ENCODE data around the gene CCDC88B.

The CCDC88B gene

GRCh38 chr11:64368673-64369074 is 28.7 kb downstream of the CCDC88B start:
- H2BK15ac ChIP-seq (ENCODE audit: low read length): no peak overlapping the region
- no peaks in the 10 kb centered on the region for H3K27me3 ChIP-seq (ENCODE audit: control insufficient read depth in 3 of 3, insufficient read depth in 3 of 3, low read depth in 1 of 3, low read length in 3 of 3)
- no peak overlapping the region for H3K27ac ChIP-seq (replicated peaks; ENCODE audit: low read length)
- no peak overlapping the region for H2AK5ac ChIP-seq (ENCODE audit: low read depth, low read length)
- no peak overlapping the region for H3K14ac ChIP-seq (ENCODE audit: low read length)
- no peak overlapping the region for H2BK120ac ChIP-seq (ENCODE audit: low read depth, low read length)
- H3K18ac ChIP-seq (ENCODE audit: low read length): peak overlapping the region; percentile 48
- no peak overlapping the region for H3K9ac ChIP-seq (ENCODE audit: low read depth, low read length, poor library complexity)
- H4K91ac ChIP-seq (ENCODE audit: low read depth, low read length, poor library complexity): no peak overlapping the region
- H3K36me3 ChIP-seq (replicated peaks in 1 of 2; ENCODE audit: control insufficient read depth in 2 of 2, insufficient read depth in 2 of 2, low read length in 2 of 2): peaks cover 12 to 56% of the 10 kb centered on the region in 2 donors
- DNase-seq (ENCODE audit: low spot score): no peak
- peaks cover 1% of the 10 kb centered on the region for H3K79me1 ChIP-seq (ENCODE audit: low read depth, low read length)
- H2AFZ ChIP-seq (ENCODE audit: low read length): no peak overlapping the region
- H3K4me3 ChIP-seq (ENCODE audit: low read length in 2 of 2): no peak overlapping the region
- peak overlapping the region; percentile 65 for H4K8ac ChIP-seq (ENCODE audit: low read depth, low read length)
- no peaks in the 10 kb centered on the region for H3K9me3 ChIP-seq (replicated peaks in 1 of 2; ENCODE audit: control insufficient read depth in 2 of 2, insufficient read depth in 1 of 2, low read depth in 1 of 2, low read length in 2 of 2)
- H3K4ac ChIP-seq (ENCODE audit: low read length): no peak overlapping the region
- H2BK5ac ChIP-seq (ENCODE audit: low read length): peak overlapping the region; percentile 13
- H3K4me2 ChIP-seq (ENCODE audit: insufficient read depth, low read length, poor library complexity, severe bottlenecking): no peak overlapping the region
- WGBS, 2 donors (ENCODE audit: extremely low coverage in 2 of 2, insufficient read length in 2 of 2, insufficient replicate concordance in 1 of 2): no CpG with 5 or more reads among the region's 28 CpGs
- H3K4me1 ChIP-seq (ENCODE audit: control insufficient read depth in 2 of 2, insufficient read depth in 1 of 2, low read depth in 1 of 2, low read length in 2 of 2): no peaks in the 10 kb centered on the region
- H2BK12ac ChIP-seq (ENCODE audit: low read length): no peak overlapping the region
- no peak overlapping the region for H3K23ac ChIP-seq (ENCODE audit: low read depth, low read length, poor library complexity)

- H3K18ac ChIP-seq (ENCODE audit: low read length): peak overlapping the region; percentile 57
- no peak overlapping the region for H3K4me2 ChIP-seq (ENCODE audit: insufficient read depth, low read length, poor library complexity, severe bottlenecking)
- H3K4me1 ChIP-seq (ENCODE audit: control insufficient read depth in 2 of 2, insufficient read depth in 1 of 2, low read depth in 1 of 2, low read length in 2 of 2): no peaks in the 10 kb centered on the region
- peaks cover 1% of the 10 kb centered on the region for H3K79me1 ChIP-seq (ENCODE audit: low read depth, low read length)
- H3K27me3 ChIP-seq (ENCODE audit: control insufficient read depth in 3 of 3, insufficient read depth in 3 of 3, low read depth in 1 of 3, low read length in 3 of 3): no peaks in the 10 kb centered on the region
- H3K9ac ChIP-seq (ENCODE audit: low read depth, low read length, poor library complexity): no peak overlapping the region
- no peak overlapping the region for H3K4me3 ChIP-seq (ENCODE audit: low read length in 2 of 2)
- peak overlapping the region; percentile 8 for H3K14ac ChIP-seq (ENCODE audit: low read length)
- no CpG with 5 or more reads among the region's 82 CpGs for WGBS, 2 donors (ENCODE audit: extremely low coverage in 2 of 2, insufficient read length in 2 of 2, insufficient replicate concordance in 1 of 2)
- no peak overlapping the region for H2BK15ac ChIP-seq (ENCODE audit: low read length)
- DNase-seq (ENCODE audit: low spot score): no peak
- H3K36me3 ChIP-seq (replicated peaks in 1 of 2; ENCODE audit: control insufficient read depth in 2 of 2, insufficient read depth in 2 of 2, low read length in 2 of 2): peaks cover 10 to 48% of the 10 kb centered on the region in 2 donors
- H2BK12ac ChIP-seq (ENCODE audit: low read length): no peak overlapping the region
- H2BK5ac ChIP-seq (ENCODE audit: low read length): no peak overlapping the region
- no peaks in the 10 kb centered on the region for H3K9me3 ChIP-seq (replicated peaks in 1 of 2; ENCODE audit: control insufficient read depth in 2 of 2, insufficient read depth in 1 of 2, low read depth in 1 of 2, low read length in 2 of 2)
- H2AK5ac ChIP-seq (ENCODE audit: low read depth, low read length): peak overlapping the region; percentile 56
- H3K4ac ChIP-seq (ENCODE audit: low read length): peak overlapping the region; percentile 37
- no peak overlapping the region for H3K27ac ChIP-seq (replicated peaks; ENCODE audit: low read length)
- no peak overlapping the region for H2BK120ac ChIP-seq (ENCODE audit: low read depth, low read length)
- no peak overlapping the region for H3K23ac ChIP-seq (ENCODE audit: low read depth, low read length, poor library complexity)
- H4K8ac ChIP-seq (ENCODE audit: low read depth, low read length): no peak overlapping the region
- H4K91ac ChIP-seq (ENCODE audit: low read depth, low read length, poor library complexity): no peak overlapping the region
- no peak overlapping the region for H2AFZ ChIP-seq (ENCODE audit: low read length)
Observed at GRCh38 chr11:64369440-64370421, 29.7 kb downstream of the CCDC88B start.

- Histone ChIP-seq H3K4me3 (ENCODE audit: low read length in 2 of 2) (no peak overlapping the region), H4K91ac (ENCODE audit: low read depth, low read length, poor library complexity) (no peak overlapping the region), H3K9me3 (replicated peaks in 1 of 2; ENCODE audit: control insufficient read depth in 2 of 2, insufficient read depth in 1 of 2, low read depth in 1 of 2, low read length in 2 of 2) (no peaks in the 10 kb centered on the region), H2BK120ac (ENCODE audit: low read depth, low read length) (no peak overlapping the region), H3K27ac (replicated peaks; ENCODE audit: low read length) (no peak overlapping the region), H3K23ac (ENCODE audit: low read depth, low read length, poor library complexity) (no peak overlapping the region), H2BK12ac (ENCODE audit: low read length) (no peak overlapping the region), H3K9ac (ENCODE audit: low read depth, low read length, poor library complexity) (no peak overlapping the region), H3K18ac (ENCODE audit: low read length) (no peak overlapping the region), H3K4me1 (ENCODE audit: control insufficient read depth in 2 of 2, insufficient read depth in 1 of 2, low read depth in 1 of 2, low read length in 2 of 2) (no peaks in the 10 kb centered on the region), H2AK5ac (ENCODE audit: low read depth, low read length) (no peak overlapping the region), H2BK5ac (ENCODE audit: low read length) (no peak overlapping the region), H3K27me3 (ENCODE audit: control insufficient read depth in 3 of 3, insufficient read depth in 3 of 3, low read depth in 1 of 3, low read length in 3 of 3) (no peaks in the 10 kb centered on the region), H3K4me2 (ENCODE audit: insufficient read depth, low read length, poor library complexity, severe bottlenecking) (no peak overlapping the region), H2AFZ (ENCODE audit: low read length) (no peak overlapping the region), H3K79me1 (ENCODE audit: low read depth, low read length) (peaks cover 1% of the 10 kb centered on the region), H4K8ac (ENCODE audit: low read depth, low read length) (no peak overlapping the region), H2BK15ac (ENCODE audit: low read length) (no peak overlapping the region), H3K4ac (ENCODE audit: low read length) (no peak overlapping the region), H3K36me3 (replicated peaks in 1 of 2; ENCODE audit: control insufficient read depth in 2 of 2, insufficient read depth in 2 of 2, low read length in 2 of 2) (peaks cover 8 to 35% of the 10 kb centered on the region in 2 donors), H3K14ac (ENCODE audit: low read length) (no peak overlapping the region)
- no CpG with 5 or more reads among the region's 22 CpGs for WGBS, 2 donors (ENCODE audit: extremely low coverage in 2 of 2, insufficient read length in 2 of 2, insufficient replicate concordance in 1 of 2)
- DNase-seq (ENCODE audit: low spot score): no peak
Observed at GRCh38 chr11:64371201-64371600, 31.2 kb downstream of the CCDC88B start.

- H3K23ac ChIP-seq (ENCODE audit: low read depth, low read length, poor library complexity): no peak overlapping the region
- H2BK12ac ChIP-seq (ENCODE audit: low read length): no peak overlapping the region
- H3K14ac ChIP-seq (ENCODE audit: low read length): no peak overlapping the region
- H3K27me3 ChIP-seq (ENCODE audit: control insufficient read depth in 3 of 3, insufficient read depth in 3 of 3, low read depth in 1 of 3, low read length in 3 of 3): no peaks in the 10 kb centered on the region
- H3K4ac ChIP-seq (ENCODE audit: low read length): no peak overlapping the region
- no CpG with 5 or more reads among the region's 6 CpGs for WGBS, 2 donors (ENCODE audit: extremely low coverage in 2 of 2, insufficient read length in 2 of 2, insufficient replicate concordance in 1 of 2)
- no peak overlapping the region for H3K4me3 ChIP-seq (ENCODE audit: low read length in 2 of 2)
- no peak overlapping the region for H4K91ac ChIP-seq (ENCODE audit: low read depth, low read length, poor library complexity)
- H2BK5ac ChIP-seq (ENCODE audit: low read length): no peak overlapping the region
- no peak overlapping the region for H3K4me2 ChIP-seq (ENCODE audit: insufficient read depth, low read length, poor library complexity, severe bottlenecking)
- H3K9ac ChIP-seq (ENCODE audit: low read depth, low read length, poor library complexity): no peak overlapping the region
- no peaks in the 10 kb centered on the region for H3K9me3 ChIP-seq (replicated peaks in 1 of 2; ENCODE audit: control insufficient read depth in 2 of 2, insufficient read depth in 1 of 2, low read depth in 1 of 2, low read length in 2 of 2)
- no peaks in the 10 kb centered on the region for H3K4me1 ChIP-seq (ENCODE audit: control insufficient read depth in 2 of 2, insufficient read depth in 1 of 2, low read depth in 1 of 2, low read length in 2 of 2)
- H3K18ac ChIP-seq (ENCODE audit: low read length): no peak overlapping the region
- H2AFZ ChIP-seq (ENCODE audit: low read length): no peak overlapping the region
- no peak for DNase-seq (ENCODE audit: low spot score)
- peaks cover 1% of the 10 kb centered on the region for H3K79me1 ChIP-seq (ENCODE audit: low read depth, low read length)
- H3K27ac ChIP-seq (replicated peaks; ENCODE audit: low read length): no peak overlapping the region
- no peak overlapping the region for H2BK120ac ChIP-seq (ENCODE audit: low read depth, low read length)
- no peak overlapping the region for H2AK5ac ChIP-seq (ENCODE audit: low read depth, low read length)
- H4K8ac ChIP-seq (ENCODE audit: low read depth, low read length): no peak overlapping the region
- peaks cover 6 to 27% of the 10 kb centered on the region in 2 donors for H3K36me3 ChIP-seq (replicated peaks in 1 of 2; ENCODE audit: control insufficient read depth in 2 of 2, insufficient read depth in 2 of 2, low read length in 2 of 2)
- no peak overlapping the region for H2BK15ac ChIP-seq (ENCODE audit: low read length)
Observed at GRCh38 chr11:64372021-64372420, 32.0 kb downstream of the CCDC88B start.

Data from neuronal stem cell (in vitro differentiated cells).